GM13976 (cell line): ENCODE measurements around the gene TSPYL2.

Source experiments
- DNase-seq: peaks from one replicate; pipeline ENCODE4 v3.0.0; 2012; ENCODE audit warnings: low spot score
- in situ Hi-C: fragments of 300-500 bp; cut with MboI; formaldehyde crosslinking; loops from one replicate; pipeline ENCODE4 v1.12.0; 2022; ENCODE audit warnings: low sequenced_read_pairs, mixed read lengths, inconsistent platforms; ENCODE audit not compliant: unreplicated experiment
- TF ChIP-seq, protein P1 (sequence below): IDR thresholded peaks from 2 replicates; pipeline ENCODE4 v1.5.1; 2012; ENCODE audit warnings: borderline replicate concordance, mild to moderate bottlenecking; ENCODE audit not compliant: insufficient read depth; ENCODE audit errors: extremely low read depth, missing control alignments, control extremely low read depth

The TSPYL2 gene

GRCh38 chrX:53116101-53116500, 33.9 kb downstream of the TSPYL2 start:
- TF ChIP-seq, protein P1, sequence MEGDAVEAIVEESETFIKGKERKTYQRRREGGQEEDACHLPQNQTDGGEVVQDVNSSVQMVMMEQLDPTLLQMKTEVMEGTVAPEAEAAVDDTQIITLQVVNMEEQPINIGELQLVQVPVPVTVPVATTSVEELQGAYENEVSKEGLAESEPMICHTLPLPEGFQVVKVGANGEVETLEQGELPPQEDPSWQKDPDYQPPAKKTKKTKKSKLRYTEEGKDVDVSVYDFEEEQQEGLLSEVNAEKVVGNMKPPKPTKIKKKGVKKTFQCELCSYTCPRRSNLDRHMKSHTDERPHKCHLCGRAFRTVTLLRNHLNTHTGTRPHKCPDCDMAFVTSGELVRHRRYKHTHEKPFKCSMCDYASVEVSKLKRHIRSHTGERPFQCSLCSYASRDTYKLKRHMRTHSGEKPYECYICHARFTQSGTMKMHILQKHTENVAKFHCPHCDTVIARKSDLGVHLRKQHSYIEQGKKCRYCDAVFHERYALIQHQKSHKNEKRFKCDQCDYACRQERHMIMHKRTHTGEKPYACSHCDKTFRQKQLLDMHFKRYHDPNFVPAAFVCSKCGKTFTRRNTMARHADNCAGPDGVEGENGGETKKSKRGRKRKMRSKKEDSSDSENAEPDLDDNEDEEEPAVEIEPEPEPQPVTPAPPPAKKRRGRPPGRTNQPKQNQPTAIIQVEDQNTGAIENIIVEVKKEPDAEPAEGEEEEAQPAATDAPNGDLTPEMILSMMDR, result no peak
- DNase-seq, result no peak
- in situ Hi-C loops, result no loop called here

DNA sequence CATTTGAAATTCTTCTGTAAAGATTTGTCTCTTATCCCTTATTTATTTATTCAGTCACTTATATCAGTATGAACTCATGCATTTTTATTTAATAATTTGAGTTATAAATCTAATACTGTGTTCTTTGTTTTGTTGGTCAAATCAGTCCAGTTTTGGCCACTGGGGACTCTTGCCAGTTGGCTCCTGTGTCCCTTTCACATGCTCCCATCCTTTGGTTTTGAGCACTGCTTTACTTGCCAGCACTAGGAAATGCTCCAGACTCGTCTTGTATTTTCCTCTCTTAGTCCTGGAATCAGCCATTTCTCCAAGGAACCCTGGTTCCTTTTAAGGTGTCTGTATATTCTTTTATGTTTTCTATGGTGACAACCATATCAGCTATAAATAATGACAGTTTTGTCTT, 39.8 kb downstream of the TSPYL2 start:
- in situ Hi-C loops, result no loop called here
- no peak for DNase-seq
- TF ChIP-seq, protein P1, result no peak

DNA sequence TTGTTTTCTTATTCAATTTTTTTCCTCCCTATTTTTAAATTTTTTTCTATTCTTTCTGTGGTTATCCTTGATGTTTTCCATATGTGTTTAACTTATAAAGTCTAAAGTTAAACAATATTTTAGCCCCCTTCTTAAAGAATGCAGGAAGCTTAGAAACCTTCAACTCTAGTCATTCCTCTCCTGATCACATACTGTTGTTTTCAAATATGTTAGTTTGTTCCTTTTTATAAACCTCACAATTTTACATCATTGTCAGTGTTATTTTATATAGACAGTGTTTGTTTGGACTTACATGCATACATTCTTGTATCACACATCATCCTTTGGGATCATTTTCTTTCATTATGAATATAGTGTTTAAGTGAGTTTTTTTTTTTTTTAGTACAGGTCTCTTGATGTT, 43.3 kb downstream of the TSPYL2 start:
- no peak for DNase-seq
- TF ChIP-seq, protein P1, result no peak
- in situ Hi-C loops, result no loop called here

- TF ChIP-seq, protein P1, result no peak
- DNase-seq, result no peak
- in situ Hi-C loops, result no loop called here
Observed at GRCh38 chrX:53126377-53126776, 44.2 kb downstream of the TSPYL2 start.

DNA sequence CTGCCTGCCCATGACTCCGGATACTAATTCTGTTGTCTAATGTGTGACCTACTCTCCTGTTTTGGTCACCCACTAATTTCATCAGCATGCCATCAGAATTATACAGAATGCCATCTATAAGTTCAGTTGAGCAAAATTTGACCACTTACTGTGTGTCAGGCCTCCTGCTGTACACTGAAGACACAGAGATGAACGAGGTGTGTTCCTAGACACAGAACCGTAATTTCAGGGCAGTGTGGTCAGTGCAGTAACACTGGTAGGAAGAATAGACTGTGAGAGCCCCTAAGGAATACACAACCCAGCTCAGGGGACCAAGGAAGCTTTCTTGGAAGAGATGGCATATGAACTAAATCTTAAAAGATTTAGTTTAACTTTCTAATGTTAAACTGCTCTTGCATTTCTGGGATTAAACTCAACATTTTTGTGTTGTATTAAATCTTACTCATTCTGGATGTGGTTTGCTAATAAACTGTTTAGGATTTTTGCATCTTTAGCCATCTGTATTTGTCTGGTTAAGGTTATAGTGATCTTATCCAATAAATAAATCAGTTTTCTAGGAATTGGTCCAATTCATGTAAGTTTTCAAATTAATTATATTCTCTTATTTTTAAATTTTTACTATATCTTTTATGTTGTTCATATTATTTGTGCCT, 46.1 kb downstream of the TSPYL2 start:
- TF ChIP-seq, protein P1, result no peak
- no peak for DNase-seq
- in situ Hi-C loops, result no loop called here

- DNase-seq, result no peak
- TF ChIP-seq, protein P1, result no peak
- in situ Hi-C loops, result no loop called here
Observed at GRCh38 chrX:53133400-53133799, 51.2 kb downstream of the TSPYL2 start.

DNA sequence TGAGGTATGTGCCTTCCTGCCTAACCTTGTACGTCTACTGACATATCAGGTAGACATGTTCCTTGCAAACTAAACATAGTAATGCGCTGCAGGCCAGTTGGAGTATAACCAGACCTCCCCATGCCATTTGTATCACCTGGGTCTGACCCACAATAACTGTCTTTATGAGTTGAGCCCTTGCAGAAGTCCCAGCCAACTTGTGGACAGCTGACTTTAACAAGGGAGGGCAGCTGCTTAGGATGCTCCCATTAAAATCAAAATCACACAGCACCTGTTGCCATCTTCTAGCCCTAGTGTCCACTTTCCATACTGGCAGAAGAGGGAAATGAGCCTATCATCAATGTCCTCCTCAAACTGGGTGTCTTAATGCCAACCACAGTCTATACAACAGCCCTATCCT, 53.4 kb downstream of the TSPYL2 start:
- TF ChIP-seq, protein P1, result no peak
- no peak for DNase-seq
- in situ Hi-C loops, result no loop called here
